Peyer's patch (tissue), 4 donors: ENCODE results near the gene RND2. TPM values are rescaled to one million over a fixed set of nuclear protein-coding genes. Genes with fewer than 3 reads are reported as not detected.
A peak's percentile ranks its signal among the peaks of the same experiment; 100 is the strongest.
"Not testable (repeated sequence)": the region's sequence is repeated elsewhere in the genome, so short reads cannot be mapped to it uniquely, and the experiment has no call there.

Experiments used
- DNase-seq, 3 donors: peaks; one replicate each; pipeline ENCODE4 v3.0.0-alpha.2; 2017 to 2019
- H3K27ac ChIP-seq, 4 donors: fragments of 200-600 bp; sonication (generic); one replicate each; pipeline ENCODE4 v1.5.1; 2016 to 2019
- H3K27me3 ChIP-seq, 2 donors: fragments of 200-600 bp; sonication (generic); one replicate each; pipeline ENCODE4 v1.5.1; 2019
- H3K36me3 ChIP-seq, 3 donors: fragments of 200-600 bp; sonication (generic); one replicate each; pipeline ENCODE4 v1.5.1; 2016 to 2019
- H3K4me1 ChIP-seq, 4 donors: fragments of 200-600 bp; sonication (generic); one replicate each; pipeline ENCODE4 v1.5.1; 2016 to 2019
- H3K4me3 ChIP-seq, 4 donors: fragments of 200-600 bp; sonication (generic); 1 replicate in 3 of 4; 2 replicates in 1 of 4; pipeline ENCODE4 v1.5.1; 2016 to 2019; ENCODE audit warnings: mild to moderate bottlenecking in 1 of 4
- H3K9me3 ChIP-seq, 4 donors: fragments of 200-600 bp; sonication (generic); one replicate each; pipeline ENCODE4 v1.5.1; 2016 to 2019; ENCODE audit warnings: mild to moderate bottlenecking in 1 of 4
- POLR2A ChIP-seq, 2 donors: fragments of 450-650 bp; IDR thresholded peaks; one replicate each; pipeline ENCODE4 v1.5.1; 2017; ENCODE audit warnings: antibody characterized with exemption in 2 of 2, mild to moderate bottlenecking in 2 of 2, moderate library complexity in 2 of 2
- total RNA-seq, 4 donors: library from RNA; depleted of rRNA; stranded (reverse); fragments of >200 nt; gene quantifications; one replicate each; pipeline ENCODE4 v1.1.0, GENCODE V29; 2016
- TF ChIP-seq, protein P1 (sequence below), 6 experiments: fragments of 450-650 bp in 4 of 6; fragments of 200-600 bp in 2 of 6; sonication (generic) in 1 of 6; IDR thresholded peaks; one replicate each; pipeline ENCODE4 v1.5.1; 2017 to 2019; ENCODE audit warnings: antibody characterized with exemption in 6 of 6, mild to moderate bottlenecking in 3 of 6, moderate library complexity in 1 of 6

Gene RND2
- total RNA-seq, 4 donors from 2014 or later = 0.27 to 1.7 (median 0.32) TPM

DNA sequence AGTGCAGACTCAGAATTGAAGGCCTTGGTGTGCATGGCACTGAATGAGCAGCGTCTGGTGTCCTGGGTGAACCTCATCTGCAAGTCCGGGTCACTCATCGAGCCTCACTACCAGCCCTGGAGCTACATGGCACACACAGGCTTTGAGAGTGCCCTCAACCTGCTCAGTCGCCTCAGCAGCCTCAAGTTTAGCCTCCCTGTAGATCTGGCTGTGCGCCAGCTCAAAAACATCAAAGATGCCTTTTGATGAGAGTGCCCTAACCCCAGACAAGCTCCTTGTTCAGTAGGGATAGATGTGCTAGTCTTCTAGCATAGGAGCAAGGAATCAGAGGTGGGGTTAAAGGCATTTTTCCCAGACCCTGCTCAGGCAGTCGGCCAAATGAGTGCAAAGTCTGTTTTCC lies 33.6 kb upstream of the RND2 start:
- no peak overlapping the region for H3K4me3 ChIP-seq
- no peaks in the 10 kb centered on the region for H3K4me1 ChIP-seq
- H3K36me3 ChIP-seq = peaks cover 0 to 71% (median 0%) of the 10 kb centered on the region in 3 donors
- no peak overlapping the region for H3K27ac ChIP-seq
- no peak for DNase-seq
- no peaks in the 10 kb centered on the region for H3K27me3 ChIP-seq
- TF ChIP-seq POLR2A (IDR thresholded peaks at IDR 0.05) = no peak
- TF ChIP-seq, protein P1, sequence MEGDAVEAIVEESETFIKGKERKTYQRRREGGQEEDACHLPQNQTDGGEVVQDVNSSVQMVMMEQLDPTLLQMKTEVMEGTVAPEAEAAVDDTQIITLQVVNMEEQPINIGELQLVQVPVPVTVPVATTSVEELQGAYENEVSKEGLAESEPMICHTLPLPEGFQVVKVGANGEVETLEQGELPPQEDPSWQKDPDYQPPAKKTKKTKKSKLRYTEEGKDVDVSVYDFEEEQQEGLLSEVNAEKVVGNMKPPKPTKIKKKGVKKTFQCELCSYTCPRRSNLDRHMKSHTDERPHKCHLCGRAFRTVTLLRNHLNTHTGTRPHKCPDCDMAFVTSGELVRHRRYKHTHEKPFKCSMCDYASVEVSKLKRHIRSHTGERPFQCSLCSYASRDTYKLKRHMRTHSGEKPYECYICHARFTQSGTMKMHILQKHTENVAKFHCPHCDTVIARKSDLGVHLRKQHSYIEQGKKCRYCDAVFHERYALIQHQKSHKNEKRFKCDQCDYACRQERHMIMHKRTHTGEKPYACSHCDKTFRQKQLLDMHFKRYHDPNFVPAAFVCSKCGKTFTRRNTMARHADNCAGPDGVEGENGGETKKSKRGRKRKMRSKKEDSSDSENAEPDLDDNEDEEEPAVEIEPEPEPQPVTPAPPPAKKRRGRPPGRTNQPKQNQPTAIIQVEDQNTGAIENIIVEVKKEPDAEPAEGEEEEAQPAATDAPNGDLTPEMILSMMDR (IDR thresholded peaks at IDR 0.05) = no peak
- H3K9me3 ChIP-seq = no peaks in the 10 kb centered on the region

DNA sequence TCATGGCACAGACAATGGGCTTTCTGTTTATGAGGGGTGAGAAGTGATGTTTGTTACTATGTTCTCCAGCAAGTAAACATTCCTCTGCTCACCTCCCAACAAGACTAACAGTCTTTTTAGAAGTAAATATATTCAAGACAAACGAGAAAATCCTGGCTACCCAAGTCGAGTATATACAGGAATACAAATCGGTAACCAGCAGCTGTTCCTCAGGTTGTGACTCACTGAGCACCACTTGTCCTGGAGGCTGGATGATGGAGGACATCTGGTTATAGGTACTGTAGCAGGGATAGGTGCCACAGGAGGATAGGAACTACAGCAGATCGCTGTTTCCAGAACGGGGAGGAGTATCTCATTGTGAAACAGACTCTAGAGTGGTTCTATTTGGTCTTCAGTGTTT lies 32.2 kb upstream of the RND2 start:
- H3K9me3 ChIP-seq = no peaks in the 10 kb centered on the region
- peaks cover 0 to 5% (median 0%) of the 10 kb centered on the region in 4 donors for H3K4me1 ChIP-seq
- no peak overlapping the region for H3K27ac ChIP-seq
- no peak for TF ChIP-seq POLR2A (IDR thresholded peaks at IDR 0.05)
- TF ChIP-seq, protein P1 (IDR thresholded peaks at IDR 0.05) = no peak
- H3K4me3 ChIP-seq = no peak overlapping the region
- H3K36me3 ChIP-seq = peaks cover 0 to 57% (median 0%) of the 10 kb centered on the region in 3 donors
- no peaks in the 10 kb centered on the region for H3K27me3 ChIP-seq
- DNase-seq = no peak

DNA sequence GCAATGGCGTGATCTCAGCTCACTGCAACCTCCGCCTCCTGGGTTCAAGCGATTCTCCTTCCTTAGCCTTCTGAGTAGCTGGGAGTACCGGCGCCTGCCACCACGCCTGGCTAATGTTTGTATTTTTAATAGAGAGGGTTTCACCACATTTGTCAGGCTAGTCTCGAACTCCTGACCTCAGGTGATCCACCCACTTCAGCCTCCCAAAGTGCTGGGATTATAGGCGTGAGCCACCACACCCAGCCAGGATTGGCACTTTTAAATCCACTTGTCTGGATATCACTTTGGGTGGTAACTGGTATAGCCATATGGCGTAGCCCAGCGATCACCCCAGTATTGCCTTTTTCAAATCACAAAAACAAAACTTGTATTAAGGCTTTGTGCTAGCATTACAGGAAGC lies 31.1 kb upstream of the RND2 start:
- peaks cover 0 to 46% (median 0%) of the 10 kb centered on the region in 3 donors for H3K36me3 ChIP-seq
- H3K4me1 ChIP-seq = not testable (repeated sequence)

DNA sequence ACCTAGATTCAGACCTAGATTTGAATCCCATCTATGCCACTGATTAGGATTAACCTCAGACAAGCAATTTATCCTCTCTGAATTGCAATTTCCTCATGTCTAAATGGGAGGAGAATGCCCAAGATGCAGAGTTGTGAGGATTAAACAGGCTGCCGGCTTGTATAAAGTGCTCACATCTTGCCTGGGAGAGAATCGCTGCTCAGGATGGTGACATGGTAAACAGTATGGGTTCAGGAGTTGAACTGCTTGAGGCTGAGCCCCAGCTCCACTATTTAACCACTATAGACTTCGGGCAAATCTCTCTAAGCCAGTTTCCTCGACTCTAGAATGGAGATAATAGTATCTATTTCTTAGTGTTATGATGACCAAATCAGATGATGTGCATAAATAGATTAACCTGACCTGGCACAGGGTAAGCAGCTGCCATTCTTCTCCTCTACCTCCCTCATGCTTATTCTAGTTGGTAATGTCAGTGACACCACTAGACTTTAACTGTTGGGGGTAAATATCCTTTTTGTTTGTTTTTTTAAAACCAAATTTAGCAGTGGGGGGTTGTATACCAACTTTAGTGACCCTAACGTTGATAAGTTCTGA lies 27.5 kb upstream of the RND2 start:
- peaks cover 0 to 41% (median 0%) of the 10 kb centered on the region in 3 donors for H3K36me3 ChIP-seq

More for the DNA sequence above, 31.1 kb upstream of the RND2 start:
- not testable (repeated sequence) for H3K27ac ChIP-seq, H3K9me3 ChIP-seq, H3K27me3 ChIP-seq, H3K4me3 ChIP-seq, DNase-seq

DNA sequence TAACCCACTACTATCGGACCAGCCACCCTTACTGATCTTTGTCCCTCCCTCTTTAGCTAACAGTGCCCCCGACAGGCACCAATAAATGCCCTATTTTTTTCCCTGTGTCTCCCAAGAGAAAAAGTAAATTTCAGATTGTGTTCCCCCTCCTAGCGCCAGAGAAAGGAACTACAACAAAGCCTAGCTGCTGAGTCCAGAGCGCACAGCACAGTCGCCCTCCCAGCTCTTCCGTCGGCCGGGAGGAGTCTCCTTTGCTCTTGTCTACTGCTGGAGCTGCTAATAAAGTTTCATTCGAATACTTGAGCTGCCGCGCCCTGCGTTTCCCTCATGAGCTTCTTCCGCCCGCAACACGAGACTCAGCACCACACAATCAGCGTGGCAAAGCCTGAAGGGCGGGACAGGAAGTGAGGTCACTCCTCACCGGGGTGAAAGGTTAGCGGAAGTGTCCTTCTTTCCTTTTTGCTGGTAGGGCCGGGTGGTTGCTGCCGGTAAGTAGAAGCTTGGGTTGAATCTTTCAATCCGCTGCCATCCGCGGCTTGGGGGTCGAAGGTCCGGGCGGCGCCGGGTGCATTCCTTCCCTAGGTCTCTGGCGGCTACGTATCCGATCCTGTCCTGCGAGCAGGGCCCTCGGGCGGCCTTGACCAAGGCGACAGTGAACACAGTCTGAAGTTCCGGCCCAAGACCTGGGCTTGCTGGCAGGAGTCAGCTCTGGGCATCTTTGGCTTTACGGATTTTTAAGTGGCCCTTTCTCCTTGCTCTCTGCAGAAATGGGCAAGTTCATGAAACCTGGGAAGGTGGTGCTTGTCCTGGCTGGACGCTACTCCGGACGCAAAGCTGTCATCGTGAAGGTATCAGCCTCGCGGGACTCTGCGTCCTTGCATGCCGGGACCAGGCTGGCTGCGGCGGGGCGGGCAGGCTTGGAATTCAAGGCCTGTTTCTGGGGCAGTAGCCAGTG lies 26.8 kb upstream of the RND2 start, which contains the start of gene RPL27:
RPL27 (plus strand) TSS at position 436 of the 955 bp plus-strand sequence; CDS start at position 768, 332 bp downstream.
- Histone ChIP-seq H3K9me3 (no peaks in the 10 kb centered on the region), H3K27ac (peak within 1 kb of the TSS; percentile 83 to 94 (median 92)), H3K36me3 (peaks cover 0 to 40% (median 0%) of the 10 kb centered on the region in 3 donors), H3K4me1 (peaks cover 0 to 10% (median 2%) of the 10 kb centered on the region in 4 donors), H3K27me3 (no peaks in the 10 kb centered on the region), H3K4me3 (peak within 1 kb of the TSS; percentile 49 to 79 (median 68))
- TF ChIP-seq, protein P1 (IDR thresholded peaks at IDR 0.05) = peak; percentile 89 to 98 (median 94)
- TF ChIP-seq POLR2A (IDR thresholded peaks at IDR 0.05) = peak; percentile 85 to 93
- DNase-seq = peak; percentile 97 to 99 (median 98)

More for the DNA sequence above, 27.5 kb upstream of the RND2 start:
- Histone ChIP-seq H3K4me1 (peaks cover 0 to 10% (median 2%) of the 10 kb centered on the region in 4 donors), H3K9me3 (no peaks in the 10 kb centered on the region), H3K27me3 (no peaks in the 10 kb centered on the region), H3K27ac (peak overlapping the region; percentile 83 to 94 (median 92)), H3K4me3 (peak overlapping the region in 3 of 4 donors; percentile 18 to 31 (median 21))
- no peak for DNase-seq
- TF ChIP-seq, protein P1 (IDR thresholded peaks at IDR 0.05) = no peak
- TF ChIP-seq POLR2A (IDR thresholded peaks at IDR 0.05) = no peak
